ENCODE measurements around the gene LLPH. TPM values are rescaled to one million over a fixed set of nuclear protein-coding genes. Genes with fewer than 3 reads are reported as not detected.
A peak's percentile ranks its signal among the peaks of the same experiment; 100 is the strongest.

LLPH gene
- total and polyA plus RNA-seq, 2 of the 13 experiments (the other 11 are each of a cell fraction or from before 2014, with no cell fraction given): 4.2 to 25.6 TPM

- TF ChIP-seq ZBTB49 (CRISPR knock-in tag; IDR thresholded peaks at IDR 0.05; ENCODE audit: borderline replicate concordance) (no peak), KLF12 (CRISPR knock-in tag; IDR thresholded peaks at IDR 0.05; ENCODE audit: borderline replicate concordance) (no peak), GABPB1 (CRISPR knock-in tag; IDR thresholded peaks at IDR 0.05) (peak; percentile 98), JUNB (CRISPR knock-in tag; IDR thresholded peaks at IDR 0.05; ENCODE audit: borderline replicate concordance) (no peak), ZNF496 (CRISPR knock-in tag; IDR thresholded peaks at IDR 0.05; ENCODE audit: insufficient replicate concordance) (no peak), HOXA5 (CRISPR knock-in tag; IDR thresholded peaks at IDR 0.05) (no peak; the same call in 1 of the 2 replicates), HNRNPH1 (optimal IDR thresholded peaks at IDR 0.05; ENCODE audit: low read depth, low read length) (no peak), KAT8 (CRISPR knock-in tag; IDR thresholded peaks at IDR 0.05) (peak; percentile 99), ZNF615 (CRISPR knock-in tag; IDR thresholded peaks at IDR 0.05; ENCODE audit: borderline replicate concordance) (peak; percentile 16; the same call in 1 of the 2 replicates), ZNF652 (CRISPR knock-in tag; IDR thresholded peaks at IDR 0.05; ENCODE audit: borderline replicate concordance, low read depth) (no peak), TRIM22 (IDR thresholded peaks at IDR 0.05) (no peak), ZNF235 (CRISPR knock-in tag; IDR thresholded peaks at IDR 0.05; ENCODE audit: borderline replicate concordance) (no peak), ZNF383 (CRISPR knock-in tag; IDR thresholded peaks at IDR 0.05; ENCODE audit: borderline replicate concordance) (no peak), MED1 (CRISPR knock-in tag; IDR thresholded peaks at IDR 0.05) (peak; percentile 27; the same call in 1 of the 2 replicates), TEAD2 (CRISPR knock-in tag; IDR thresholded peaks at IDR 0.05) (no peak), HOXA3 (CRISPR knock-in tag; IDR thresholded peaks at IDR 0.05) (peak; percentile 84), ATF5 (CRISPR knock-in tag; IDR thresholded peaks at IDR 0.05; ENCODE audit: low read depth) (no peak), ONECUT2 (CRISPR knock-in tag; IDR thresholded peaks at IDR 0.05) (no peak), TBL1XR1 (IDR thresholded peaks at IDR 0.05; ENCODE audit: borderline replicate concordance, low read length, partially characterized antibody) (no peak), ZNF570 (CRISPR knock-in tag; IDR thresholded peaks at IDR 0.05; ENCODE audit: borderline replicate concordance) (no peak), DBP (CRISPR knock-in tag; IDR thresholded peaks at IDR 0.05; ENCODE audit: not compliant biosample characterization) (no peak), PHF20 (CRISPR knock-in tag; IDR thresholded peaks at IDR 0.05) (peak; percentile 98), ZC3H4 (CRISPR knock-in tag; IDR thresholded peaks at IDR 0.05; ENCODE audit: borderline replicate concordance) (no peak), ZBTB7B (CRISPR knock-in tag; IDR thresholded peaks at IDR 0.05) (no peak), ARHGAP35 (CRISPR knock-in tag; IDR thresholded peaks at IDR 0.05; ENCODE audit: borderline replicate concordance) (no peak)
These were observed at the start of gene LLPH (continued) for GRCh38 chr12:66130267-66131066.
